Psoas muscle (tissue), 8 donors: Measurements from ENCODE around the gene OPRD1. TPM values are rescaled to one million over a fixed set of nuclear protein-coding genes. Genes with fewer than 3 reads are reported as not detected.
A peak's percentile ranks its signal among the peaks of the same experiment; 100 is the strongest.

Source experiments
- ATAC-seq, 4 donors: fragments of 200-7000 bp; cut with Tn5 transposase; one replicate each; pipeline ENCODE4 v1.9.1; 2020; ENCODE audit warnings: moderate library complexity in 3 of 4, mild to moderate bottlenecking in 2 of 4
- DNase-seq, 2 donors: peaks; one replicate each; pipeline ENCODE4 v3.0.0-alpha.2; 2020
- H3K27ac ChIP-seq: fragments of 200-600 bp; one replicate; pipeline ENCODE4 v1.8.0; 2022
- H3K27me3 ChIP-seq, 3 donors: fragments of 200-600 bp in 1 of 3; one replicate each; pipeline versions ENCODE4 v1.6.1 to v1.8.0; 2013 to 2022; ENCODE audit warnings: low read length in 2 of 3, mild to moderate bottlenecking in 2 of 3, moderate library complexity in 1 of 3; ENCODE audit not compliant: insufficient read depth in 3 of 3
- H3K36me3 ChIP-seq, 2 donors: fragments of 200-600 bp in 1 of 2; one replicate each; pipeline versions ENCODE4 v1.6.1 to v1.8.0; 2013 to 2022; ENCODE audit warnings: low read depth in 1 of 2, mild to moderate bottlenecking in 1 of 2, moderate library complexity in 1 of 2; ENCODE audit not compliant: insufficient read depth in 1 of 2
- H3K4me1 ChIP-seq: fragments of 200-600 bp; one replicate; pipeline ENCODE4 v1.8.0; 2022
- H3K4me3 ChIP-seq: fragments of 200-600 bp; one replicate; pipeline ENCODE4 v1.8.0; 2022; ENCODE audit warnings: mild to moderate bottlenecking
- H3K9me3 ChIP-seq: fragments of 200-600 bp; one replicate; pipeline ENCODE4 v1.8.0; 2022
- CTCF ChIP-seq: fragments of 200-600 bp; IDR thresholded peaks from one replicate; pipeline ENCODE4 v1.8.0; 2022; ENCODE audit warnings: antibody characterized with exemption
- WGBS, 3 donors: extraction: QIAGEN DNeasy Blood & Tissue Kit; methylation state at CpG; one replicate each; pipeline versions ENCODE4 v1.1.6 to v1.1.7; 2013; 5-methylcytosine and 5-hydroxymethylcytosine counted together
- intact Hi-C, 2 donors: fragments of 100-400 bp; cut with DNase I; formaldehyde crosslinking; loops; one replicate each; pipeline versions ENCODE4 v1.11.0 to v1.14.2; 2022
- polyA plus RNA-seq, 3 donors: library from polyadenylated mRNA; stranded (reverse); fragments of 200-250 nt; gene quantifications; one replicate each; pipeline ENCODE4 v1.2.3, GENCODE V29; 2013
- total RNA-seq, 4 donors: library from RNA; stranded (reverse); fragmentation: NEBNext Ultra II Directional in 2 of 4; extraction: Animal tissue kit (Norgen Biotek cat#: 25700) in 2 of 4; gene quantifications; one replicate each; pipeline versions ENCODE4 v1.2.1 to v1.2.4, GENCODE V29; 2021 to 2023
- donor health status: healthy with polysubstance abuse.
- donor health status: DM: no; HTN: no; CAD: no; lungs with moderate emphysema.
- donor health status: Bipolar disorder and iron deficiency.
- donor health status: healthy.
- donor health status: DM: yes; HTN: yes; CAD: no.
- donor health status: DM: no; HTN: no; CAD: no.
- donor health status: DM: no; HTN: no; CAD: no.
- donor health status: DM: yes; HTN: yes; CAD: no.

Gene OPRD1
- total and polyA plus RNA-seq, 7 donors, result 0.02 to 0.12 (median 0.05) TPM; not detected in 3

DNA sequence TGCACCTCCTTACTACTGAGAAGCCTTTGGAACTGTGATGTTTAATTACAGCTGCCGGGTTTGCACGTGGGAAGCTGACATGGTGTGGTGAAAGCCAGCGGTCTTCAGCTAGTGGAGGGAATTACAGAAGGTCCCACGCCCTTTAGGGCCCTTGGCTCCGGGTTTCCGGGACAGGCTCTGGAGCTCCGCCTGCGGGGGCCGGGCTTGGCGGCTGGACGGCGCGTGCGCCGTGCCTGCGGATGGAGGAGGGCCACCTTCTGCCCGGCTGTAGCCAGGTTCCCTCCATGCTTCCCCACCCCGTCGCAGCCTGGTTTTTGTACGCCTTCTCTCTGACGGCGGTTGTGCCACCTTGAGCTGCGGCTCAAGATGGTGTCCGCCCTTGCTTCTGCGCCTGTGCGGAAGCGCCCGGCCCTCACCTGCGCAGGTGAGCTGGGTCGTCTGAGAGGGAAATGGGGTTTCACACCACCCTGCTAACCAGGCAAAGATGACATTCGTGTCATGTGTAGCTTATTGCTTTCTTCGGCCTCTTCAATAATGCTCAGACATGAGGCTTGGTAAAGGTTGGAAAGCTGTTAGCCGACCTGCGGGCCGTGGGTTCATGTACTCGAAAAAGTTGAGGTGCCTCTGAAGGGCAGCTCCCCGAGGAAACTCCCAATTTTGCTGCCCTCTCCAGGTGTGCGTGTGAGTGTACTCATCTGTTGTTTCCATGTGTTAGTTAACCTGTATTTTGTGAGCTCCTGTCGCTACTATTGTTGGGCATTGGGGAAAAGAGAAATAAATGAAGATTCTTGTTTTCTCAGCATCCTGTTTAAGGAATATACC lies 36.6 kb upstream of the OPRD1 start:
- no peak overlapping the region for H3K27ac ChIP-seq
- no peaks in the 10 kb centered on the region for H3K9me3 ChIP-seq
- no peaks in the 10 kb centered on the region for H3K27me3 ChIP-seq
- DNase-seq (peak; percentile 76 to 85), ATAC-seq (peak; percentile 66 to 87 (median 82))
- H3K4me3 ChIP-seq, result peak overlapping the region; percentile 58
- intact Hi-C loops, result no loop called here
- no peak for TF ChIP-seq CTCF
- H3K36me3 ChIP-seq, result peaks cover 0 to 25% of the 10 kb centered on the region in 2 donors
- H3K4me1 ChIP-seq, result peaks cover 10% of the 10 kb centered on the region
- 23 to 34% (median 27%) methylated on average over 31 to 39 of the region's 39 CpGs for WGBS, 3 donors

- no peak overlapping the region for H3K4me3 ChIP-seq
- 97 to 98% (median 98%) methylated on average over 17 of the region's 17 CpGs for WGBS, 3 donors
- ATAC-seq, result no peak
- intact Hi-C loops, result no loop called here
- TF ChIP-seq CTCF, result no peak
- H3K27me3 ChIP-seq, result no peaks in the 10 kb centered on the region
- no peaks in the 10 kb centered on the region for H3K9me3 ChIP-seq
- no peak for DNase-seq
- H3K27ac ChIP-seq, result no peak overlapping the region
- peaks cover 10% of the 10 kb centered on the region for H3K4me1 ChIP-seq
- H3K36me3 ChIP-seq, result peaks cover 0 to 16% of the 10 kb centered on the region in 2 donors
Measured at GRCh38 chr1:28776341-28776740, 35.6 kb upstream of the OPRD1 start.

GRCh38 chr1:28778021-28778420 lies 33.9 kb upstream of the OPRD1 start:
- no peak for TF ChIP-seq CTCF
- H3K9me3 ChIP-seq, result no peaks in the 10 kb centered on the region
- WGBS, 3 donors, result 79 to 82% (median 81%) methylated on average over 2 of the region's 2 CpGs
- no peaks in the 10 kb centered on the region for H3K27me3 ChIP-seq
- no peak overlapping the region for H3K27ac ChIP-seq
- intact Hi-C loops, result no loop called here
- H3K4me1 ChIP-seq, result peaks cover 10% of the 10 kb centered on the region
- ATAC-seq, result no peak
- DNase-seq, result no peak
- H3K36me3 ChIP-seq, result peaks cover 0 to 1% of the 10 kb centered on the region in 2 donors
- H3K4me3 ChIP-seq, result no peak overlapping the region

- H3K9me3 ChIP-seq, result no peaks in the 10 kb centered on the region
- no peaks in the 10 kb centered on the region for H3K27me3 ChIP-seq
- H3K4me3 ChIP-seq, result no peak overlapping the region
- TF ChIP-seq CTCF, result no peak
- DNase-seq (no peak), ATAC-seq (no peak)
- H3K36me3 ChIP-seq, result no peaks in the 10 kb centered on the region
- H3K27ac ChIP-seq, result no peak overlapping the region
- intact Hi-C loops, result loop anchor here in 1 of 2 donors (10.0 kb wide), 1 partner anchor 415 kb away; no protein-coding TSS in a partner anchor
- peaks cover 6% of the 10 kb centered on the region for H3K4me1 ChIP-seq
- WGBS, 3 donors, result 85 to 88% (median 87%) methylated on average over 6 of the region's 6 CpGs
Measured at GRCh38 chr1:28779751-28780408, 32.1 kb upstream of the OPRD1 start.
